GM04503 (cell line): ENCODE measurements around the gene LRRC7.

Experiments
- DNase-seq: peaks from one replicate; pipeline ENCODE4 v3.0.0-alpha.2; 2012; ENCODE audit warnings: low read depth

LRRC7 gene

GRCh38 chr1:69589799-69590198 lies 22.1 kb downstream of the LRRC7 start:
- DNase-seq = no peak

GRCh38 chr1:69592341-69592740 lies 24.6 kb downstream of the LRRC7 start:
- no peak for DNase-seq

GRCh38 chr1:69595486-69595885 lies 27.8 kb downstream of the LRRC7 start:
- DNase-seq = no peak

- no peak for DNase-seq
Measured at GRCh38 chr1:69611316-69611715, 43.6 kb downstream of the LRRC7 start.

- no peak for DNase-seq
Measured at GRCh38 chr1:69613414-69613813, 45.7 kb downstream of the LRRC7 start.

- DNase-seq = no peak
Measured at GRCh38 chr1:69638673-69639072, 71.0 kb downstream of the LRRC7 start.

- DNase-seq = no peak
Measured at GRCh38 chr1:69639159-69639558, 71.4 kb downstream of the LRRC7 start.

GRCh38 chr1:69643266-69643665 lies 75.5 kb downstream of the LRRC7 start:
- DNase-seq = no peak

GRCh38 chr1:69645477-69645876 lies 77.8 kb downstream of the LRRC7 start:
- no peak for DNase-seq

GRCh38 chr1:69648486-69648885 lies 80.8 kb downstream of the LRRC7 start:
- DNase-seq = no peak

- DNase-seq = no peak
Measured at GRCh38 chr1:69649383-69649990, 81.8 kb downstream of the LRRC7 start.

GRCh38 chr1:69650779-69651178 lies 83.1 kb downstream of the LRRC7 start:
- no peak for DNase-seq

- DNase-seq = no peak
Measured at GRCh38 chr1:69651656-69652055, 83.9 kb downstream of the LRRC7 start.

GRCh38 chr1:69657971-69658370 lies 90.2 kb downstream of the LRRC7 start:
- DNase-seq = no peak

- DNase-seq = no peak
Measured at GRCh38 chr1:69661686-69662085, 94.0 kb downstream of the LRRC7 start.

GRCh38 chr1:69662321-69662720 lies 94.6 kb downstream of the LRRC7 start:
- no peak for DNase-seq

- no peak for DNase-seq
Measured at GRCh38 chr1:69671363-69672010, 103.8 kb downstream of the LRRC7 start.

GRCh38 chr1:69673321-69673720 lies 105.6 kb downstream of the LRRC7 start:
- no peak for DNase-seq

GRCh38 chr1:69679965-69680364 lies 112.2 kb downstream of the LRRC7 start:
- no peak for DNase-seq

GRCh38 chr1:69686367-69686984 lies 118.8 kb downstream of the LRRC7 start:
- no peak for DNase-seq

GRCh38 chr1:69688193-69688592 lies 120.5 kb downstream of the LRRC7 start:
- no peak for DNase-seq

GRCh38 chr1:69691179-69691578 lies 123.5 kb downstream of the LRRC7 start:
- no peak for DNase-seq

- no peak for DNase-seq
Measured at GRCh38 chr1:69693921-69694675, 126.4 kb downstream of the LRRC7 start.
